ENCODE results near the gene FFAR4. TPM values are rescaled to one million over a fixed set of nuclear protein-coding genes. Genes with fewer than 3 reads are reported as not detected.

Gene FFAR4
- polyA plus RNA-seq, 3 donors = 0.97 to 1.2 (median 1.1) TPM

DNA sequence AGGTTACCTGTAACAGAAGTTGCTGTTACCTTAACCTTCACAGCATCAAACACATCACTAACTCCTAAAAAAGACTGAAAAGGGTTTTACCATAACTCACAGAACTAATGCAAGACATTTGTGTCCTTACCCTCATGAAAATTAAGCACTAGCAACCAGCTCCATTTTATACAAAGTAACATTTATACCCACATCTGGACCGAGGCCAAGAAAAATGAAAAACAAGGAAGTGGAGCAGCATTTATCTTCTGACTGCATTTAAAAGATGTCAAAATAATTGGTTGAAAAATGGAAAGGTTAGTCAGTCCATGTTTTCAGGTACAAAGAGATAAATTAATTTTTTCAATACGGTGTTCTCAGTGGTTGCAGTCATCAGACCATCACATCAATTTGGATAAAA, 37.7 kb downstream of the FFAR4 start:
- H3K27ac ChIP-seq (ENCODE audit: low read depth in 1 of 2, low read length in 2 of 2) = no peak overlapping the region
- no peaks in the 10 kb centered on the region for H4K20me1 ChIP-seq (ENCODE audit: insufficient read depth, low read length)
- DNase-seq = no peak
- peaks cover 30 to 55% of the 10 kb centered on the region in 2 donors for H3K27me3 ChIP-seq (ENCODE audit: control insufficient read depth in 2 of 2, insufficient read depth in 2 of 2, low read length in 2 of 2)
- Mint-ChIP-seq H3K4me1 (peaks cover 10% of the 10 kb centered on the region), H3K36me3 (peaks cover 0 to 5% of the 10 kb centered on the region in 2 donors), H3K27ac (no peak overlapping the region), H3K27me3 (ENCODE audit: low read depth in 3 of 3) (peaks cover 57 to 63% (median 58%) of the 10 kb centered on the region in 3 donors), H3K4me3 (no peak overlapping the region), H3K9me3 (peaks cover 0 to 12% (median 0%) of the 10 kb centered on the region in 7 donors)
- H3K36me3 ChIP-seq (replicated peaks in 1 of 2; ENCODE audit: control insufficient read depth in 1 of 2, insufficient read depth in 2 of 2, low read length in 2 of 2) = no peaks in the 10 kb centered on the region
- intact Hi-C loops (cut with micrococcal nuclease) = no loop called here
- WGBS (ENCODE audit: insufficient coverage) = no CpG with 5 or more reads among the region's 2 CpGs
- H3K79me2 ChIP-seq (ENCODE audit: insufficient read depth, low read length) = no peaks in the 10 kb centered on the region
- TF ChIP-seq, protein P1, sequence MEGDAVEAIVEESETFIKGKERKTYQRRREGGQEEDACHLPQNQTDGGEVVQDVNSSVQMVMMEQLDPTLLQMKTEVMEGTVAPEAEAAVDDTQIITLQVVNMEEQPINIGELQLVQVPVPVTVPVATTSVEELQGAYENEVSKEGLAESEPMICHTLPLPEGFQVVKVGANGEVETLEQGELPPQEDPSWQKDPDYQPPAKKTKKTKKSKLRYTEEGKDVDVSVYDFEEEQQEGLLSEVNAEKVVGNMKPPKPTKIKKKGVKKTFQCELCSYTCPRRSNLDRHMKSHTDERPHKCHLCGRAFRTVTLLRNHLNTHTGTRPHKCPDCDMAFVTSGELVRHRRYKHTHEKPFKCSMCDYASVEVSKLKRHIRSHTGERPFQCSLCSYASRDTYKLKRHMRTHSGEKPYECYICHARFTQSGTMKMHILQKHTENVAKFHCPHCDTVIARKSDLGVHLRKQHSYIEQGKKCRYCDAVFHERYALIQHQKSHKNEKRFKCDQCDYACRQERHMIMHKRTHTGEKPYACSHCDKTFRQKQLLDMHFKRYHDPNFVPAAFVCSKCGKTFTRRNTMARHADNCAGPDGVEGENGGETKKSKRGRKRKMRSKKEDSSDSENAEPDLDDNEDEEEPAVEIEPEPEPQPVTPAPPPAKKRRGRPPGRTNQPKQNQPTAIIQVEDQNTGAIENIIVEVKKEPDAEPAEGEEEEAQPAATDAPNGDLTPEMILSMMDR (IDR thresholded peaks at IDR 0.05) = no peak
- H3K4me1 ChIP-seq (ENCODE audit: control insufficient read depth in 1 of 2, insufficient read depth in 2 of 2, low read length in 2 of 2) = peaks cover 7 to 19% of the 10 kb centered on the region in 2 donors
- H3K9me3 ChIP-seq (replicated peaks in 1 of 2; ENCODE audit: control insufficient read depth in 1 of 2, insufficient read depth in 1 of 2, low read length in 2 of 2) = peaks cover 0 to 10% of the 10 kb centered on the region in 2 donors
- no peak overlapping the region for H2AFZ ChIP-seq (ENCODE audit: insufficient read depth, low read depth, low read length, poor library complexity, severe bottlenecking)
- no peak overlapping the region for H3K4me3 ChIP-seq (replicated peaks in 1 of 3; ENCODE audit: low read depth in 2 of 3, low read length in 3 of 3)
- no peak overlapping the region for H3K4me2 ChIP-seq (replicated peaks; ENCODE audit: extremely low read depth, low read length, poor library complexity, severe bottlenecking)
- no peak overlapping the region for H3K9ac ChIP-seq (ENCODE audit: insufficient read depth, low read length, poor library complexity, severe bottlenecking)

DNA sequence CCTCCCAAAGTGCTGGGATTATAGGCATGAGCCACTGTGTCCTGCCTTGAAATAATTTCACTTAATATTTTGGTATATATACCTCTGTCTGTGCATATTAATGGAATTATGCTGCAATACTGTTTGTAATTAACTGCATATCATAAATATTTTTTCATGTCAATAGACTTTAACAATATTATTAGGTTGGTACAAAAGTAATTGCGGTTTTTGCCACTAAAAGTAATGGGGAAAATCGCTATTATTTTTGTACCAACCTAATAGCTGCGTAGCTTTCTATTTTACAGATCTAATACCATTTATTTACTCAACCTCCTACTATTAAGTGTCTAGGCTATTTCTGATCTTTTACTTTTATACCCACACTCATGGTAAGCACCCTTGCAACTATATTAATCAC, 42.0 kb downstream of the FFAR4 start:
- Histone ChIP-seq H3K79me2 (ENCODE audit: insufficient read depth, low read length) (no peaks in the 10 kb centered on the region), H3K9me3 (replicated peaks in 1 of 2; ENCODE audit: control insufficient read depth in 1 of 2, insufficient read depth in 1 of 2, low read length in 2 of 2) (no peaks in the 10 kb centered on the region), H3K9ac (ENCODE audit: insufficient read depth, low read length, poor library complexity, severe bottlenecking) (no peak overlapping the region), H3K27me3 (ENCODE audit: control insufficient read depth in 2 of 2, insufficient read depth in 2 of 2, low read length in 2 of 2) (peaks cover 7 to 16% of the 10 kb centered on the region in 2 donors), H3K4me2 (replicated peaks; ENCODE audit: extremely low read depth, low read length, poor library complexity, severe bottlenecking) (no peak overlapping the region), H3K27ac (ENCODE audit: low read depth in 1 of 2, low read length in 2 of 2) (no peak overlapping the region), H3K4me3 (replicated peaks in 1 of 3; ENCODE audit: low read depth in 2 of 3, low read length in 3 of 3) (no peak overlapping the region), H2AFZ (ENCODE audit: insufficient read depth, low read depth, low read length, poor library complexity, severe bottlenecking) (no peak overlapping the region), H4K20me1 (ENCODE audit: insufficient read depth, low read length) (no peaks in the 10 kb centered on the region), H3K4me1 (ENCODE audit: control insufficient read depth in 1 of 2, insufficient read depth in 2 of 2, low read length in 2 of 2) (peaks cover 5 to 18% of the 10 kb centered on the region in 2 donors), H3K36me3 (replicated peaks in 1 of 2; ENCODE audit: control insufficient read depth in 1 of 2, insufficient read depth in 2 of 2, low read length in 2 of 2) (no peaks in the 10 kb centered on the region)
- WGBS (ENCODE audit: insufficient coverage) = no CpG with 5 or more reads among the region's 3 CpGs
- Mint-ChIP-seq H3K4me1 (peaks cover 17% of the 10 kb centered on the region), H3K4me3 (no peak overlapping the region), H3K27ac (no peak overlapping the region), H3K36me3 (no peaks in the 10 kb centered on the region), H3K9me3 (peaks cover 0 to 6% (median 0%) of the 10 kb centered on the region in 7 donors), H3K27me3 (ENCODE audit: low read depth in 3 of 3) (peaks cover 18 to 22% (median 21%) of the 10 kb centered on the region in 3 donors)
- TF ChIP-seq, protein P1 (IDR thresholded peaks at IDR 0.05) = no peak
- intact Hi-C loops (cut with micrococcal nuclease) = no loop called here
- no peak for DNase-seq

Measured in CD14-positive monocyte (primary cell).